MM.1S (cell line): Measurements from ENCODE around the gene PADI1.

Experiments used
- DNase-seq: peaks from one replicate; pipeline ENCODE4 v3.0.0-alpha.2; 2015
- H2AFZ ChIP-seq: fragments of 300-600 bp; sonication (generic); 2 replicates; pipeline ENCODE4 v1.6.0; 2016; ENCODE audit warnings: antibody characterized with exemption, low read length
- H3F3A ChIP-seq: fragments of 300-600 bp; sonication (generic); 2 replicates; pipeline ENCODE4 v1.6.1; 2016; ENCODE audit warnings: mild to moderate bottlenecking, antibody characterized with exemption, low read length, moderate library complexity, mixed read lengths; ENCODE audit not compliant: insufficient read depth
- H3K27ac ChIP-seq: fragments of 300-600 bp; sonication (generic); 2 replicates; pipeline ENCODE4 v1.5.1; 2016; ENCODE audit warnings: mild to moderate bottlenecking, low read length
- H3K27me3 ChIP-seq: fragments of 300-600 bp; sonication (generic); replicated peaks from 2 replicates; pipeline ENCODE4 v1.6.0; 2016; ENCODE audit warnings: low read length; ENCODE audit not compliant: insufficient read depth
- H3K36me3 ChIP-seq: fragments of 300-600 bp; sonication (generic); replicated peaks from 2 replicates; pipeline ENCODE4 v1.6.1; 2016; ENCODE audit warnings: mild to moderate bottlenecking, low read length, mixed read lengths; ENCODE audit not compliant: insufficient read depth
- H3K4me1 ChIP-seq: fragments of 300-600 bp; sonication (generic); 2 replicates; pipeline ENCODE4 v1.6.1; 2016; ENCODE audit warnings: low read length, mixed read lengths
- H3K4me2 ChIP-seq: fragments of 300-600 bp; sonication (generic); 2 replicates; pipeline ENCODE4 v1.6.0; 2016; ENCODE audit warnings: low read depth, low read length
- H3K4me3 ChIP-seq: fragments of 300-600 bp; sonication (generic); 2 replicates; pipeline ENCODE4 v1.5.1; 2016; ENCODE audit warnings: low read length, mixed read lengths
- H3K79me2 ChIP-seq: fragments of 300-600 bp; sonication (generic); 2 replicates; pipeline ENCODE4 v1.6.1; 2016; ENCODE audit warnings: mixed run types, low read length, mixed read lengths
- H3K9ac ChIP-seq: fragments of 300-600 bp; sonication (generic); 2 replicates; pipeline ENCODE4 v1.6.1; 2016; ENCODE audit warnings: low read length, mixed read lengths
- H3K9me2 ChIP-seq: fragments of 300-600 bp; sonication (generic); replicated peaks from 2 replicates; pipeline ENCODE4 v1.6.1; 2016; ENCODE audit warnings: mild to moderate bottlenecking, low read length, mixed read lengths; ENCODE audit not compliant: insufficient read depth
- H3K9me3 ChIP-seq: fragments of 300-600 bp; sonication (generic); replicated peaks from 2 replicates; pipeline ENCODE4 v1.6.1; 2016; ENCODE audit warnings: mild to moderate bottlenecking, low read length, mixed read lengths; ENCODE audit not compliant: insufficient read depth
- H4K20me1 ChIP-seq: fragments of 300-600 bp; sonication (generic); 2 replicates; pipeline ENCODE4 v1.6.1; 2016; ENCODE audit warnings: mild to moderate bottlenecking, low read length, moderate library complexity, mixed read lengths; ENCODE audit not compliant: insufficient read depth
- CTCF ChIP-seq: fragments of 300-600 bp; sonication (generic); IDR thresholded peaks from 2 replicates; pipeline ENCODE4 v1.5.1; 2016; ENCODE audit warnings: antibody characterized with exemption, low read length, mixed read lengths
- EZH2 ChIP-seq: fragments of 300-600 bp; sonication (generic); optimal IDR thresholded peaks from 2 replicates; pipeline ENCODE3; 2017; ENCODE audit warnings: low read depth, mild to moderate bottlenecking, antibody characterized with exemption, low read length, mixed read lengths
- EZH2phosphoT487 ChIP-seq: fragments of 300-600 bp; sonication (generic); IDR thresholded peaks from 2 replicates; pipeline ENCODE4 v1.6.1; 2018; ENCODE audit warnings: antibody characterized with exemption, low read length

PADI1 gene

GRCh38 chr1:17230106-17230505 is 25.2 kb downstream of the PADI1 start:
- Histone ChIP-seq H3K4me2 (no peak overlapping the region), H3K4me3 (no peak overlapping the region), H3K9me2 (no peaks in the 10 kb centered on the region), H2AFZ (no peak overlapping the region), H3K36me3 (no peaks in the 10 kb centered on the region), H4K20me1 (no peaks in the 10 kb centered on the region), H3K9me3 (no peaks in the 10 kb centered on the region), H3F3A (no peaks in the 10 kb centered on the region), H3K9ac (no peak overlapping the region), H3K79me2 (no peaks in the 10 kb centered on the region), H3K4me1 (no peaks in the 10 kb centered on the region), H3K27ac (no peak overlapping the region), H3K27me3 (peaks cover 84% of the 10 kb centered on the region)
- DNase-seq = no peak
- TF ChIP-seq EZH2phosphoT487 (no peak), CTCF (no peak)

- H2AFZ ChIP-seq = no peak overlapping the region
- H3K36me3 ChIP-seq = no peaks in the 10 kb centered on the region
Observed at GRCh38 chr1:17230671-17231310, 25.9 kb downstream of the PADI1 start.

GRCh38 chr1:17232759-17233661 is 28.1 kb downstream of the PADI1 start:
- no peak overlapping the region for H3K4me2 ChIP-seq
- no peaks in the 10 kb centered on the region for H3K79me2 ChIP-seq
- TF ChIP-seq EZH2phosphoT487 (no peak), EZH2 (no peak), CTCF (no peak)
- no peak for DNase-seq
- H3F3A ChIP-seq = no peaks in the 10 kb centered on the region
- H3K27me3 ChIP-seq = peaks cover 87% of the 10 kb centered on the region
- H3K9me3 ChIP-seq = no peaks in the 10 kb centered on the region
- H3K4me1 ChIP-seq = no peaks in the 10 kb centered on the region
- no peaks in the 10 kb centered on the region for H3K36me3 ChIP-seq
- no peak overlapping the region for H3K4me3 ChIP-seq
- no peaks in the 10 kb centered on the region for H3K9me2 ChIP-seq
- no peak overlapping the region for H3K9ac ChIP-seq
- no peaks in the 10 kb centered on the region for H4K20me1 ChIP-seq
- H2AFZ ChIP-seq = no peak overlapping the region
- no peak overlapping the region for H3K27ac ChIP-seq

More at GRCh38 chr1:17230671-17231310, 25.9 kb downstream of the PADI1 start:
- Histone ChIP-seq H3K9me3 (no peaks in the 10 kb centered on the region), H3K79me2 (no peaks in the 10 kb centered on the region), H3K4me1 (no peaks in the 10 kb centered on the region), H4K20me1 (no peaks in the 10 kb centered on the region), H3K4me3 (no peak overlapping the region), H3F3A (no peaks in the 10 kb centered on the region), H3K9ac (no peak overlapping the region), H3K27me3 (peaks cover 84% of the 10 kb centered on the region), H3K27ac (no peak overlapping the region), H3K9me2 (no peaks in the 10 kb centered on the region), H3K4me2 (no peak overlapping the region)
- TF ChIP-seq EZH2 = no peak
- no peak for TF ChIP-seq CTCF
- no peak for TF ChIP-seq EZH2phosphoT487
- no peak for DNase-seq
